ENCODE results near the gene CRADD.

GRCh38 chr12:93705237-93705636, 28.1 kb downstream of the CRADD start:
- no peak for TF ChIP-seq RAD21 (IDR thresholded peaks at IDR 0.05; ENCODE audit: low read length)
- TF ChIP-seq POLR2A (IDR thresholded peaks at IDR 0.05; ENCODE audit: low read depth, low read length): no peak
- TF ChIP-seq RFX5 (IDR thresholded peaks at IDR 0.05; ENCODE audit: low read depth, low read length): no peak
- no peak for TF ChIP-seq ELK1 (IDR thresholded peaks at IDR 0.05; ENCODE audit: borderline replicate concordance, low read depth, low read length)

All from IMR-90 (cell line).